Glomerular visceral epithelial cell (primary cell): ENCODE results near the gene KANK3.
"Not testable (repeated sequence)": the region's sequence is repeated elsewhere in the genome, so short reads cannot be mapped to it uniquely, and the experiment has no call there.

Source experiments
- DNase-seq: peaks from one replicate; pipeline ENCODE4 v3.0.0-alpha.2; 2016; ENCODE audit errors: extremely low spot score

KANK3 gene

DNA sequence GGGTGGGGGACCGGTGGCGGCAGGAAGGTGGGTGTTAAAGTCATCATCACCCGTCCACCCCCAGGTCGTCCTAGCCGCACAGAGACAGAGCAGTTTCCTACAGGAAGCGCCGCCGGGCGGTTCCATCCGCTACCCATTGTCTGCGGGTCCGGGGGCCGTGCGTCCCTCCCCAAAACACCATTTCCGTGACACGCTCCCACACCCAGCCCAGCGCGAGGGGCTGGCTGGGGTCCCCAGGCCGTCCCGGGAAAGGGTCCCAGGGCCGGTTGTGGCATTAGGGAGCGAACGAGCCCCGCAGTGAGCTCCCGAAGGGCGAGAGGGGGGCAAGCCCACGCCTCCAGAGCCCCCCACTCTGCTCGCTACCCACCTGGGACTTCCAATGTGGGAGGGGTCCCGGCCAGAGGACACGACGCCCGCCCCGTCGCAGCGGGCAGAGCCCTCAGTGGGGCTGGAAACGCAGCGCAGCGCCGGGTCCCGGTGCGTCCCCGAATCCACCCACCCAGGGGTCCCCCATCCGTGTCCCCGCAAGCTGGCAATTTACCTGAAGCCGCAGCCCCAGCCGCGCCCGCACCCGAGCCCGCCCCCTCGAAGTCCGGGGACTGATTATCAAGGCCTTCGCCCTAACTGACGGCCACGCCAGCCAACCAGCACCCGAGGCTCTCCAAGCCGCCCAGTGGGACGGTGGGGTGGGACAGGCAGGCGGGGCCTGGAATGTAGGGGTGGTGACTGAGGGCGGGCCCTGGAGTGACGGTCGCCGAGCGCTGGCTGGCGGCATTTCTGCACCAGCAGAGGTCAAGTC, at the start of gene KANK3:
TSS of gene KANK3 (minus strand) at position 579 of the 799 bp plus-strand sequence. CDS start 5,434 bp downstream, outside the sequence.
- peak; percentile 89 for DNase-seq

GRCh38 chr19:8392017-8392591, 49.0 kb upstream of the KANK3 start:
- DNase-seq, result peak; percentile 47

- no peak for DNase-seq
These were observed 48.3 kb upstream of the KANK3 start for GRCh38 chr19:8391198-8392016.

GRCh38 chr19:8390617-8390981, 47.5 kb upstream of the KANK3 start:
- DNase-seq, result peak; percentile 95

DNA sequence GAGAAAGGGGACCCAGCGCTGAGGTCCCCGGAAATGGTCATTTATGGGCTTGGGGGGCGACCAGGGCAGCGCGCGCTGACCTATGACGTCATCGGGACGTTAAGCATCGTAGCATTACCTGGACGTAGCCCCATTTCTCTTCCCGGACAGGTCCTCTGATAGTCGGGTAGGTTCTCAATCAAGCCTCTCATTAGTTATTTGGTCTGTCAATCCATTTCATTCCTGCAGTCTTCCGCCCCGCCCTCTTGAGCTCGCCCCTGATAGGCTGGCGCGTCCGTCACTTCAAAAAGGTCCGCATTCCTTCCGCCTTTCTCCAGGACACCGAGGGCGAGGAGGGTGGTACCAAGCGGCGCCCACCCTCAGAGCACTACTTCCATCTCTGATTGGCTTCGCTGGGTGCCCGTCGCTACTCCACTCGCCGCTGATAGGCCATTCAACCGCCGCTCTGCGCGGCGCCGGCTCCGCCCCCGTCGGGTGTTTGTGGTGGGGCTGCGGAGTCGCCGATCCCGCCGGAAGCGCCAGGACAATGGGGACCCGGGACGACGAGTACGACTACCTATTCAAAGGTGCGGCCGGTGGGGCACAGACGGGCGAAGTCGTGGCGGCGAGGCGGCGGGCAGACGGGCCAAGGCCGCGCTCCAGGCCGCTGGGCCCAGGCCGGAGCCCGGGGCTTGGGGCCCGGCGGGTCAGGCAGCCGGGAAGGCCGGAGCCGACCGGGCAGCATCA, 47.0 kb upstream of the KANK3 start, which contains the start of gene RAB11B:
TSS of gene RAB11B (plus strand) at position 470 of the 726 bp plus-strand sequence. CDS start at position 527, 57 bp downstream.
- peak; percentile 100 for DNase-seq

DNA sequence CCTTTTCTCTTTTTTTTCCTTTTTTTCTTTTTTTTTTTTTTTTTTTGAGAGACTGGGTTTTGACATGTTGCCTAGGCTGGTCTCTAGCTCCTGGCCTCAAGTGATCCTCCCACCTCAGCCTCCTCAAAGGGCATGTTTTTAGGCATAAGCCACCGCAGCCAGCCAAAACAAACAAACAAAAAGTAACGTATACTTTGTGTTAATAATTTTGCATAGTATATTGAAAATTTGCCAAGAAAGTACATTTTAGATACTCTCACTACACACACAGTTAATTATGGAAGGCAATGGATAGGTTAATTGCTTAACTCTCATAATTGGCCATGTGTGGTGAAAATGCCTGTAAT, 45.5 kb upstream of the KANK3 start:
- no peak for DNase-seq

DNA sequence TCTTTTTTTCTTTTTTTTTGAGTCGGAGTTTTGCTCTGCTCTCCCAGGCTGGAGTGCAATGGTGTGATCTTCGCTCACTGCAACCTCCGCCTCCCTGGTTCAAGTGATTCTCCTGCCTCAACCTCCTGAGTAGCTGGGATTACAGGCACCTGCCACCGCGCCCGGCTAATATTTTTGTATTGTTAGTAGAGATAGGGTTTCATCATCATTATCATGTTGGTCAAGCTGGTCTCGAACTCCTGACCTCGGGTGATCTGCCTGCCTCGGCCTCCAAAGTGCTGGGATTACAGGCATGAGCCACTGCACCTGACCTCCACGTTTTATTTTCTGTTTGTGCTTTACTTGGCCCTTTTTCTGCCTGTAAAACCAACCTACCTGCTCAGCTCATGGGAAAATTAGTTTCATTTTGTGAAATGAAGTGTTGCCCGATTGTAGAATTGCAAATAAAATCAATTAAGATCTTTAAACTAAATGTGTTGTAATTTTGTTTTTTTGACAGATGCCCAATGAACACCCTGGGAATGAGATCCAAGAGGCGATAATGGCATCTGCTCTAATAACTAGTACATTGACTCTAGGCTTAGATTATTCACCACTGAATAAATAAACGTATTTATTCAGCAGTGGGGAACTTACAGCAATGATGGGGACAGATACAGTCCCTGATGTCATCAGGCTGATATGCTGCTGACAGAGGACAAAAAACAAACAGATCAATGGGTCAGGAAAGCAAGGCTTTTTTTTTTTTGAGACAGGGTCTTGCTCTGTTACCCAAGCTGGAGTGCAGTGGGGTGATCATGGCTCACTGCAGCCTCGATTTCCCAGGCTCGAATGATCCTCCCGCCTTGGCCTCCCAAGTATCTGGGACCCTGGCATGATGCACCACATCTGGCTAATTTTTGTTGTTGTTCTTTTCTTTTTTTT, 44.9 kb upstream of the KANK3 start:
- DNase-seq, result no peak

DNA sequence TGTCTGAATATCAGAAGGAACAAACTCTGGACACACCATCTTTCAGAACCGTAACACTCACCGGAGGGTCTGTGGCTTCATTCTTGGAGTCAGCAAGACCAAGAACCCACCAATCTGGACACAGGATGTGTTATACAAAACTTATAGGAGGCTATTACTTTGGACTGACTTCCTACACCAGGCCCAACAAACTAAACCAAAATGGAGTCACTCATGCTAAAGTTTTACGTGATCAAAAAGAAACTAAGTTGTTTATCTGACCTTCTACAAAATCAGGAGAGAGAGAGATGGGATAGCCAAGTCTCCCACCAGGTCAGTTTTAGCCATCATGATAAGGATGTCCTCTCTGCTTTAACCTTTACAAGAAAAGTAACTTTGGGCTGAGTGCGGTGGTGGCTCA, 43.9 kb upstream of the KANK3 start:
- DNase-seq, result no peak

DNA sequence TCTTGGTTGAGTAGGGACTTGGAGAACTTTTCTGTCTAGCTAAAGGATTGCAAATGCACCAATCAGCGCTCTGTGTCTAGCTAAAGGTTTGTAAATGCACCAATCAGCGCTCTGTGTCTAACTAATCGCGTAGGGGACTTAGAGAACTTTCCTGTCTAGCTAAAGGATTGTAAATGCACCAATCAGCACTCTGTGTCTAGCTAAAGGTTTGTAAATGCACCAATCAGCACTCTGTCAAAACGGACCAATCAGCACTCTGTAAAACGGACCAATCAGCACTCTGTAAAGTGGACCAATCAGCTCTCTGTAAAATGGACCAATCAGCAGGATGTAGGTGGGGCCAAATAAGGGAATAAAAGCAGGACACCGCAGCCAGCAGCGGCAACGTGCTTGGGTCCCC, 43.4 kb upstream of the KANK3 start:
- not testable (repeated sequence) for DNase-seq

DNA sequence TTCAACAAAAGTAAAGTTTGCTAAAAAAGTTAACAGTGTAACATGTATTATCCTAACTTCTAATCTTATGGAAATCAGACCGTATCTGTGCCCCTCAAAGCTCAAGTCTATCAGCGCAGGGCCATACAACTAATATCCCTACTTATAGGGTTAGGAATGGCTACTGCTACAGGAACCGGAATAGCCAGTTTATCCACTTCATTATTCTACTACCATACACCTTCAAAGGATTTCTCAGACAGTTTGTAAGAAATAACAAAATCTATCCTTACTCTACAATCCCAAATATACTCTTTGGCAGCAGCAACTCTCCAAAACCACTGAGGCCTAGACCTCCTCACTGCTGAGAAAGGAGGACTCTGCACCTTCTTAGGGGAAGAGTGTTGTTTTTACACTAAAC, 42.5 kb upstream of the KANK3 start:
- not testable (repeated sequence) for DNase-seq

DNA sequence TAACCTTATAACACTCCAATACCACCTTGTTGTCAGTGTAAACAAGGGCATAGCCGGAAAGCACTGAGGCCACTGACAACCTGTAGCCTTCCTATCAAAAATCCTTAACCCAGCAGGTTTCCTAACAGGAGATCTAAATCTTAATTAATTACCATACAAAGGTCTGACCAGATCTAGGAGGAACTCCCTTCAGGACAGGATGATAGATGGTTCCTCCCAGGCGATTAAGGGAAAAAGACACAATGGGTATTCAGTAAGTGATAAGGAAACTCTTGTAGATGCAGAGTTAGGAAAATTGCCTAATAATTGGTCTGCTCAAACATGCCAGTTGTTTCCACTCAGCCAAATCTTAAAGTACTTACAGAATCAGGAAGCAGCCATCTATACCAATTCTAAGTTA, 42.0 kb upstream of the KANK3 start:
- DNase-seq, result not testable (repeated sequence)

GRCh38 chr19:8384569-8384968, 41.5 kb upstream of the KANK3 start:
- DNase-seq, result not testable (repeated sequence)

DNA sequence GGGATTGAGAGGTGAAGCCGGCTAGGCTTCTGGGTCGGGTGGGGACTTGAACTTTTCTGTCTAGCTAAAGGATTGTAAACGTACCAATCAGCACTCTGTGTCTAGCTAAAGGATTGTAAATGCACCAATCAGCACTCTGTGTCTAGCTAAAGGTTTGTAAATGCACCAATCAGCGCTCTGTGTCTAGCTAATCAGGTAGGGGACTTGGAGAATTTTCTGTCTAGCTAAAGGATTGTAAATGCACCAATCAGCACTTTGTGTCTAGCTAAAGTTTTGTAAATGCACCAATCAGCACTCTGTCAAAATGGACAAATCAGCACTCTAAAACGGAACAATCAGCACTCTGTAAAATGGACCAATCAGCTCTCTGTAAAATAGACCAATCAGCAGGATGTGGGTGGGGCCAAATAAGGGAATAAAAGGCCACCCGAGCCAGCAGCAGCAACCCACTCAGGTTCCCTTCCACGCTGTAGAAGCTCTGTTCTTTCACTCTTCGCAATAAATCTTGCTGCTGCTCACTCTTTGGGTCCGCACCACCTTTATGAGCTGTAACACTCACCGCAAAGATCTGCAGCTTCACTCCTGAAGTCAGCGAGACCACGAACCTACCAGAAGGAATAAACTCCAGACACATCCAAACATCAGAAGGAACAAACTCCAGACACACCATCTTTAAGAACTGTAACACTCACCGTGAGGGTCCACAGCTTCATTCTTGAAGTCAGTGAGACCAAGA, 36.3 kb upstream of the KANK3 start:
- not testable (repeated sequence) for DNase-seq

DNA sequence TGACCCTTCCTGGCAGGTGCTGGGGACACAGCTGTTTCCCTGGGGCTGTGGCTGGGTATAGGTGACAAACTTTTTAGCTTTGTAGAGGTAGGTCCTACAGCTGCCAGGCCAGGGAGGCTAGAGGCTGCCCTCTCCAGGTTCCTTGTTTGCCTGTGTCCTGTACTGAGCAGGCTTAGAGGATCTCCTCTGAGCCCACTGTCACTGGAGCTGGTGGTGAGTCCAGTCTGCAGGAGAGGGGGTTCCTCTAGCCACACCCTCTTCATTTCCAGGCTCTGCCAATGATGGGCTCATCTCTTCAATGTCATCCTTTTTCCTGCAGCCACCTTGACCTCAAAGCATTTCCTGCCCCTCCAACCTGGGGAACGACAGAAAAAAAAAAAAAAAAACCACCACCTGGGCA, 34.5 kb upstream of the KANK3 start:
- no peak for DNase-seq

DNA sequence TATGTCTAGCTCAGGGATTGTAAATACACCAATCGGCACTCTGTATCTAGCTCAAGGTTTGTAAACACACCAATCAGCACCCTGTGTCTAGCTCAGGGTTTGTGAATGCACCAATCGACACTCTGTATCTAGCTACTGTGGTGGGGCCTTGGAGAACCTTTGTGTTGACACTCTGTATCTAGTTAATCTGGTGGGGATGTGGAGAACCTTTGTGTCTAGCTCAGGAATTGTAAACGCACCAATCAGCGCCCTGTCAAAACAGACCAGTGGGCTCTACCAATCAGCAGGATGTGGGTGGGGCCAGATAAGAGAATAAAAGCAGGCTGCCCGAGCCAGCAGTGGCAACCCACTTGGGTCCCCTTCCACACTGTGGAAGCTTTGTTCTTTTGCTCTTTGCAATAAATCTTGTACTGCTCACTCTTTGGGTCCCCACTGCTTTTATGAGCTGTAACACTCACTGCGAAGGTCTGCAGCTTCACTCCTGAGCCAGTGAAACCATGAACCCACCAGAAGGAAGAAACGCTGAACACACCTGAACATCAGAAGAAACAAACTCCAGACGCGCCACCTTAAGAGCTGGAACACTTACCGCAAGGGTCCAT, 33.4 kb upstream of the KANK3 start:
- DNase-seq, result not testable (repeated sequence)

DNA sequence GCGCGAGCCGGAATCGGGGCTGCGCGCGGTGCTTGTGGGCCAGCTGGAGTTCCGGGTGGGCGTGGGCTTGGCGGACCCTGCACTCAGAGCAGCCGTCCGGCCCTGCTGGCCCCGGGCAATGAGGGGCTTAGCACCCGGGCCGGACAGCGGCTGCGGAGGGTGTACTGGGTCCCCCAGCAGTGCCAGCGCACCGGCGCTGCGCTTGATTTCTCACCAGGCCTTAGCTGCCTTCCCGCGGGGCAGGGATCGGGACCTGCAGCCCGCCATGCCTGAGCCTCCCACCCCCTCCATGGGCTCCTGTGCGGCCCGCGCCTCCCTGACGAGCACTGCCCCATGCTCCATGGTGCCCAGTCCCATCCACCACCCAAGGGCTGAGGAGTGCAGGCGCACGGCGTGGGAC, 32.7 kb upstream of the KANK3 start:
- not testable (repeated sequence) for DNase-seq

DNA sequence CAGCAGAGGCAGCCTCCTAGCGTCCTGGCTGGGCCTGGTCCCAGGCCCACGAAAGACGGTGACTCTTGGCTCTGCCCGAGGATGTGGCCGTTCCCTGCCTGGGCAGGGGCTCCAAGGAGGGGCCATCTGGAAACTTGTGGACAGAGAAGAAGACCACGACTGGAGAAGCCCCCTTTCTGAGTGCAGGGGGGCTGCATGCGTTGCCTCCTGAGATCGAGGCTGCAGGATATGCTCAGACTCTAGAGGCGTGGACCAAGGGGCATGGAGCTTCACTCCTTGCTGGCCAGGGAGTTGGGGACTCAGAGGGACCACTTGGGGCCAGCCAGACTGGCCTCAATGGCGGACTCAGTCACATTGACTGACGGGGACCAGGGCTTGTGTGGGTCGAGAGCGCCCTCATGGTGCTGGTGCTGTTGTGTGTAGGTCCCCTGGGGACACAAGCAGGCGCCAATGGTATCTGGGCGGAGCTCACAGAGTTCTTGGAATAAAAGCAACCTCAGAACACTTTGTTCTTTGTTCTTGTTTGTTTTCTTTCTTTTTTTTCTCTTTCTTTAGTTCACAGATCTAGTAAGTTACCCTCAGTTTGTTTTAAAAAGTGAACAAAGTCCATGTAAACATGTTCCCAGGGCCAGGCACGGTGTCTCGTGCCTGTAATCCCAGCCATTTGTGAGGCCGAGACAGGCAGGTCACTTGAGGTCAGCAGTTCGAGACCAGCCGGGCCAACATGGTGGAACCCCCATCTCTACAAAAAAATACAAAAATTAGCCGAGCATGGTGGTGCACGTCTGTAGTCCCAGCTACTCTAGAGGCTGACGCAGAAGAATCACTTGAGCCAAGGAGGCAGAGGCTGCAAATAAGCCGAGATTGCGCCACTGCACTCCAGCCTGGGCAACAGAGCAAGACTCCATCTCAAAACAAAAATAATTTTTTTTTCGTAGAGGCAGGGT, 31.1 kb upstream of the KANK3 start:
- no peak for DNase-seq

DNA sequence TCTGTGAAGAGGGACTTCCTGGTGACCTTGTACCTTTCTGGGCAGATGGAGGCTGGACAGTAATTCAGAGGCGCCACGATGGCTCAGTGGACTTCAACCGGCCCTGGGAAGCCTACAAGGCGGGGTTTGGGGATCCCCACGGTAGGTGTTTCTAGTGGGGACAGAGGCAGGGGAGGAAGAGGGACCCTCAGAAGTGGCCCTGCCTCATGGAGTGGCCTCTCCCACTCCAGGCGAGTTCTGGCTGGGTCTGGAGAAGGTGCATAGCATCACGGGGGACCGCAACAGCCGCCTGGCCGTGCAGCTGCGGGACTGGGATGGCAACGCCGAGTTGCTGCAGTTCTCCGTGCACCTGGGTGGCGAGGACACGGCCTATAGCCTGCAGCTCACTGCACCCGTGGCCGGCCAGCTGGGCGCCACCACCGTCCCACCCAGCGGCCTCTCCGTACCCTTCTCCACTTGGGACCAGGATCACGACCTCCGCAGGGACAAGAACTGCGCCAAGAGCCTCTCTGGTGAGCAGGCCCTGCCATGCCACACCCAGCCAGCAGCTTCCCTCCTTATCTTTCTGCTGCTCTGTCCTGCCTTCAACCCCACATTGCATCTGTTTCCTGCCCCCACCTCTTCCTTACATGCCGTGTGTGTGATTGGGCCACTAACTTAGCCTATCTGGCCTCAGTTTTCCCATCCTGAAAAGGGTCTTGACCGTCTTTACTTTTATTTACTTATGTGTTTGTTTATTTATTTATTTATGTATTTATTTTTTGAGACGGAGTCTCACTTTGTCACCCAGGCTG, 28.1 kb upstream of the KANK3 start:
- no peak for DNase-seq
